Superior temporal gyrus (tissue), 1 donor: ENCODE data around the gene APOBEC4.
"Not testable (repeated sequence)": the region's sequence is repeated elsewhere in the genome, so short reads cannot be mapped to it uniquely, and the experiment has no call there.

Experiments used
- DNase-seq: peaks from one replicate; pipeline ENCODE4 v3.0.0-alpha.2; 2016; ENCODE audit errors: extremely low spot score

APOBEC4 gene

GRCh38 chr1:183633676-183634343 lies 19.3 kb downstream of the APOBEC4 start:
- DNase-seq: peak; percentile 75

GRCh38 chr1:183632964-183633363 lies 20.2 kb downstream of the APOBEC4 start:
- DNase-seq: no peak

- no peak for DNase-seq
These were observed 21.0 kb downstream of the APOBEC4 start for GRCh38 chr1:183632114-183632513.

GRCh38 chr1:183630748-183631147 lies 22.4 kb downstream of the APOBEC4 start:
- DNase-seq: peak; percentile 71

- DNase-seq: no peak
These were observed 24.6 kb downstream of the APOBEC4 start for GRCh38 chr1:183628537-183628936.

GRCh38 chr1:183626236-183626635 lies 26.9 kb downstream of the APOBEC4 start:
- not testable (repeated sequence) for DNase-seq

- DNase-seq: peak; percentile 85
These were observed 30.0 kb downstream of the APOBEC4 start for GRCh38 chr1:183622884-183623785.

- no peak for DNase-seq
These were observed 31.1 kb downstream of the APOBEC4 start for GRCh38 chr1:183622013-183622412.

GRCh38 chr1:183620311-183620710 lies 32.8 kb downstream of the APOBEC4 start:
- no peak for DNase-seq

- no peak for DNase-seq
These were observed 33.3 kb downstream of the APOBEC4 start for GRCh38 chr1:183619781-183620180.

GRCh38 chr1:183618202-183618601 lies 34.9 kb downstream of the APOBEC4 start:
- not testable (repeated sequence) for DNase-seq

GRCh38 chr1:183612975-183613374 lies 40.1 kb downstream of the APOBEC4 start:
- not testable (repeated sequence) for DNase-seq

- DNase-seq: no peak
These were observed 40.7 kb downstream of the APOBEC4 start for GRCh38 chr1:183612407-183612806.

- DNase-seq: no peak
These were observed 42.1 kb downstream of the APOBEC4 start for GRCh38 chr1:183611021-183611420.

GRCh38 chr1:183609759-183610452 lies 43.2 kb downstream of the APOBEC4 start:
- DNase-seq: no peak

GRCh38 chr1:183609313-183609712 lies 43.8 kb downstream of the APOBEC4 start:
- DNase-seq: peak; percentile 92

- DNase-seq: no peak
These were observed 45.7 kb downstream of the APOBEC4 start for GRCh38 chr1:183607322-183607980.

- no peak for DNase-seq
These were observed 47.2 kb downstream of the APOBEC4 start for GRCh38 chr1:183605904-183606303.

GRCh38 chr1:183604815-183605214 lies 48.3 kb downstream of the APOBEC4 start:
- DNase-seq: no peak

GRCh38 chr1:183604038-183604808 lies 48.9 kb downstream of the APOBEC4 start:
- DNase-seq: no peak

GRCh38 chr1:183602510-183602909 lies 50.6 kb downstream of the APOBEC4 start:
- no peak for DNase-seq
